GM21423 (cell line): ENCODE data around the gene EHMT2.
"Not testable (repeated sequence)": the region's sequence is repeated elsewhere in the genome, so short reads cannot be mapped to it uniquely, and the experiment has no call there.

ENCODE experiments used
- ATAC-seq: cut with Tn5 transposase; IDR thresholded peaks from one replicate; pipeline ENCODE4 v1.9.1; 2021; ENCODE audit warnings: mild to moderate bottlenecking, moderate library complexity; ENCODE audit not compliant: unreplicated experiment

The EHMT2 gene

DNA sequence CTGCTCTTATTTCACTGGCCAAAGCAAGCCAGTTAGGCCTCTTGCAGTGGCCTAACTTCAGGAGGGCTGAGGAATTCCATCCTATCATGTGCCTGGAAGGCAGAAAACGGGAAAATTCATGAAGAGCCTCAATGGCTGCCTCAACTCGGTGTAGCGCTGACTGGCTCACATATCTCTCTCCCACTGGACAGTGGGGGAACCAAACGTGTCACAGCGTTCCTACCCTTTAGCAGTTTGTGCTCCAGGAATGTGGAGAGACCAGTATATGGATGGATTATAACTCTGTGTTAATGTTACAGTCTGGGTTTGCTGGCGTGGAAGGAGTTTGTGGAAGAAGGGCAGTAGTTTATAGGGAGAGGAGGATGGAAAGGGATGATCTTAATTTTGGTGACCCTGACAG is 18.3 kb upstream of the EHMT2 start:
- ATAC-seq, result no peak

DNA sequence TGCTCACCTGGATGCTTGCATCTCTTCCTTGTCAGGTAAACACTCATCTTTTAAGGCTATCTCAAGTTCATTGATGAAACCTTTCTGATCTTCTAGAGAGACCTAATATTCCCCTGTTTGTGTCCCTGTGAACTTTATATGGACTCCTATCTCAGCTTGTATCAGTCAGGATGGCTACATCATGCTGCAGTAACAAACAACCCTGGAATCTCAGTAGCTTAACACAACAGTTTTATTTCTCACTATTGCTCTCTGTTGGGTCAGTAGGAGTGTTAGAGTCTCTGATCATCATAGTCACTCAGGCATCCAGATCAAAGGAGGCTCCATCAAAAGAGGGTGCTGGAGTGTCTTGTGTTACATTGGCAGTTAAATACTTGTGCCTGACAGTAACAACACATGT is 17.9 kb upstream of the EHMT2 start:
- ATAC-seq, result no peak

DNA sequence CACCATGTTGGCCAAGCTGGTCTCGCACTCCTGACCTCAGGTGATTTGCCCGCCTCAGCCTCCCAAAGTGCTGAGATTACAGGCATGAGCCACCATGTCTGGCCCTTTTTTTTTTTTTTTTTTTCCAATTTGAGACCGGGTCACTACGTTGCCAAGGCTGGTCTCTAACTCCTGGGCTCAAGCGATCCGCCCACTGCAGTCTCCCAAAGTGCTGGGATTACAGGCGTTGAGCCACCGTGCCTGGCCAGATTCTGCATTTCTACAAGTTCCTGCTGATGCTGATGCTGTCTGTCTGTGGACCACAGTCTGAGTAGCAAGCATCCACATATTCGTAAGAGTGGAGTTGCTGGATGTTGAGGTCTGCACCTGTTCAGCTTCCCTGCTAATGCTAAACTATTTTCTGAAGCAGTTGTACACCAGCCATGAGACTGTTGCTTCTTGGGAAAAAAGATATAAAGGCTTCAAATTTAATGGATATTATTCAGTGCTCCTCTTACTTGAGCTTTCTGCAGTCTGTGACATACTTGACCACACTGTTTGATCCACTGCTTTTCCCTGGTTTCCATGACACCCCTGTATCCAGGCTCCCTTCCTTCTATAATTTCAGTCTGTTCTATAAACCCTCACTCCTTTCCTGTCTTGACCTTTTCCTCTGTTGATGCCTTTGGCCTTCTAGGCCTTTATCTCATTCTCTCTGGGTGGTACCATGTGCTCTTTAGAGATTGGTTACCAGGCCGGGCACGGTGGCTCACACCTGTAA is 14.5 kb upstream of the EHMT2 start:
- no peak for ATAC-seq

- not testable (repeated sequence) for ATAC-seq
Measured at GRCh38 chr6:31909298-31909697, 11.8 kb upstream of the EHMT2 start.

DNA sequence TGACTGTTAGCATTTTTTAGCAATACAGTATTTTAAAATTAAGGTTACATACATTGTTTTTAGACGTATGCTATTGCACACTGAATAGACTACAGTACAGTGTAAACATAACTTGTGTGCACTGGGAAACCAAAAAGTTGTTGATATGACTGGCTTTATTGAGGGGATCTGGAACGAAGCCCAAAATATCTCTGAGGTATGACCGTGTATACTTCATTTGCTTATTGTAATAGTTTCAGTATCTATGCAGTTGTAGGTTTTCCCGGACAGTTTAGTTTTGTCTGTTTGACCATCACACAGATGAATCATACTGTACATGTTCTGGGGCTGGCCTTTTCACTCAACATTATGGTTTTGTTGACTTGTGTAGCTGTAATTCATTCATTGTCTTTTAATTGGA is 11.3 kb upstream of the EHMT2 start:
- ATAC-seq, result peak; percentile 74

- ATAC-seq, result not testable (repeated sequence)
Measured at GRCh38 chr6:31908255-31908654, 10.8 kb upstream of the EHMT2 start.

DNA sequence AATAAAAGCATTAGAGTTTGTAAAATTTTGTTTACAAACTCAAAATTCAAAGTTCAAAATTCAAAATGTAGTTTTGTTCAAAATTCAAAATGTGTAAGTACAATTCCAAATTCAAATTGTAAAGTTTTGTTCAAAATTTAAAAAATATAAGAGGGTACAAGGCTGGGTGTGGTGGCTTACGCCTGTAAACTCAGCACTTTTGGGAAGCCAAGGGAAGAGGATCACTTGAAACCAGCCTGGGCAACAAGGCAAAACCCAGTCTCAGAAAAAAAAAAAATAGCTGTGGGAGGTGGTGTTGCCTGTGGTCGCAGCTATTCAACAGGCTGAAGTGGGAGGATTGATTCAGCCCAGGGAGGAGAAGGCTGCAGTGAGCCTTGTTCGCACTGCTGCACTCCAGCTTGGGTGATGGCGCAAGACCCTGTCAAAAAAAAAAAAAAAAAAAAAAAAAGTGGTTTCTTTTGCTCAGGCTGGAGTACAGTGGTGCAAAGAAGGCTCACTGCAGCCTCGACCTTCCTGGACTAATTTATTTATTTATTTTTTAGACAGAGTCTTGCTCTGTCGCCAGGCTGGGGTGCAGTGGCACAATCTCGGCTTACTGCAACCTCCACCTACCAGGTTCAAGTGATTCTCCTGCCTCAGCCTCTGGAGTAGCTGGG is 9.8 kb upstream of the EHMT2 start:
- no peak for ATAC-seq

DNA sequence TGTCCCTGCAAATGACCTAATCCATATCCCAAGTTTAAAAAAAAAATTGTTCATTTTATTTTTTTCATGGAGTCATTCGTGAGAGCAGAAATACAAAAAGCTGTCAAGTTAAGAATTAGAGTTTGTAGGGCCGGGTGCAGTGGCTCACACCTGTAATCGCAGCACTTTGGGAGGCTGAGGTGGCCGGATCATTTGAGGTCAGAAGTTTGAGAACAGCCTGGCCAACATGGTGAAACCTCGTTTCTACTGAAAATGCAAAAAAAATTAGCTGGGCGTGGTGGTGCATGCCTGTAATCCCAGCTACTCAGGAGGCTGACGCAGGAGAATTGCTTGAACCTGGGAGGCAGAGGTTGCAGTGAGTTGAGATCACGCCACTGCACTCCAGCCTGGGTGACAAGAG is 9.2 kb upstream of the EHMT2 start:
- not testable (repeated sequence) for ATAC-seq

DNA sequence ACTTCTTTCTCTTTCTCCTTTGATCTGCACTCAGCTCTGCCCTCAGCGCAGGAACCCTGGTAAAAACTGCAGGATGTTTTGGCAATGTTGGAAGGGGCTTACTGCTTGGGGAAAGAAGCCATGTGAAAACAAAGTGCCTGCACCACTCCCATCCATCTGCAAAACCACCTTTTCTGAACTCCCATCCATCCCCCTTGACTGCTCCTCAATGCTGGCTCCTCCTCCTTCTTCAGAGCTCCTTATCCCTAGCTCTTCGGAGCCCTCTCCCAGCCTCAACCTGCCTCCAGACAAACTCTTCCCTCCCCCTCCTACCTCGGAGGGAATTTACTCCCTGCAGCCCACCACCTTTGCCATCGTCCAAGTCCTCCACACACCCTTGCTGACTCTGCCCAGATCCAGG is 8.6 kb upstream of the EHMT2 start:
- no peak for ATAC-seq

- ATAC-seq, result no peak
Measured at GRCh38 chr6:31905041-31905440, 7.5 kb upstream of the EHMT2 start.

- ATAC-seq, result no peak
Measured at GRCh38 chr6:31903957-31904356, 6.5 kb upstream of the EHMT2 start.

- ATAC-seq, result peak; percentile 54
Measured at GRCh38 chr6:31901953-31902643, 4.6 kb upstream of the EHMT2 start, which contains the start of gene ZBTB12. ZBTB12 (minus strand) TSS chr6:31902086; CDS start chr6:31901305, 781 bp downstream.

GRCh38 chr6:31901415-31901952 is 4.0 kb upstream of the EHMT2 start:
- ATAC-seq, result no peak

DNA sequence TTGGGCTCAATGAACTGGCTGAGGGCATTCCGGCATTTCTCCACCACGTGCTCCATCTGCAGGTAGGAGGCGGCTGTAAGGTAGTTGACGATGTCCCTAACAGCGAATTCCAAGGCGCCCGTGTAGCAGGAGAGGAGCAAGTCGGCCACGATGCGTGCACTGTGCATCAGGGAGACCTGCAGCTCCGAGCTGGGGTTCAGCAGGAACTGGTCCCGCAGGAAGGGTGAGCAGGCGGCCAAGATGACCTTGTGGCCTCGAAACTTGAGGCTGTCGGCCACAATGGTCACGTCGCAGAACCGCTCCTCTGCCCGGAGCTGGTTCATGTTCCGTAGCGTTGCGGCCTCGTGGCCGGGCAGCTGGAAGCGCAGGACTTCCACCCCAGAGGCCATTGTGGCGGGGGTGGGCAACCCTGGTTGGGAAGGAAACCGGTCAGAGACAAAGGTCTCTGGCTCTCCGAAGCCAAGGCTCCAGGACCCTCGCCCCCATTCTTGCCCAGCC is 3.5 kb upstream of the EHMT2 start:
- no peak for ATAC-seq

- no peak for ATAC-seq
Measured at GRCh38 chr6:31899882-31900722, 2.6 kb upstream of the EHMT2 start.

GRCh38 chr6:31899215-31899614 is 1.7 kb upstream of the EHMT2 start:
- no peak for ATAC-seq

- ATAC-seq, result no peak
Measured at GRCh38 chr6:31898383-31899011, 999 bp upstream of the EHMT2 start.

DNA sequence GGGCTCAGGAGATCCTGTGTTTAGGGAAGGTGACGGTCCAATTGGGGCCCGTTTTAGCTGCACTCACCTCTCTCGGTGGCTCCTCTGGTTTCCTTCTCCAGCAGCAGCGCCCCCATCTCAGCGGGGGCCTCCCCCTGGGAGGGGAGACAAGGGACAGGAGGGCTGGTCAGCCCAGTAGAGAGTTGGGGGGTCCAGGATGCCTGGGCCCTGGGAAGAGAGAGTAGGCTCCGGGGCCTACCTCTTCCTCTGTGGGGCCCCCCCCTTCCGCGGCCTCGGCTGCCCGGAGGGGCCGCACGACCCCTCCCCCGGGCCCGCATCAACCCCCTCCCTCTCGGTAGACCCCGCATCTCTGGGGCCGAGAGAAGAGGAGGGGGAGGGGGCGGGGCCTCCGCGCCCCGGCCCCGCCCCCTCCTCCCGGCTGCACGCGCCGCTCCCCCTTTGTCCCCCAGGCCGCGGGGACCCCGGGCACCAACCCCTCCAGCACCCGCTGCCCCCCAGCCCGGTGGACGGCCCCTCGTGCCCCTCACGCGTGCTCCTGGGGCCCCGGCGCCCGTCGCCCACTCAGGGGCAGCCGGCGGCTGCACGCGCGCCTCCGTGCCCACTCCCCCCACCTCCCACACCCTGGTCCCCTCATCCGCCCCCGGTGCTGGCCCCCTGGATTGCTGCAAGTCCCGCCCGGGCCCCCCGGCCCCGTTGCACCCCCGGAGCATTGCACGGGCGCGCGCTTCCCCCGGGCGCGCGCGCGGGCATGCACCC is 464 bp downstream of the EHMT2 start:
- peak; percentile 5 for ATAC-seq

- no peak for ATAC-seq
Measured at GRCh38 chr6:31896493-31896855, 1.0 kb downstream of the EHMT2 start.
